Thymus (tissue), 14 donors: ENCODE measurements around the gene ZFHX3. TPM values are rescaled to one million over a fixed set of nuclear protein-coding genes. Genes with fewer than 3 reads are reported as not detected.
A peak's percentile ranks its signal among the peaks of the same experiment; 100 is the strongest.

ENCODE experiments used
- DNase-seq, 9 donors: peaks; one replicate each; pipeline ENCODE4 v3.0.0-alpha.2; 2013; ENCODE audit warnings: low spot score in 9 of 9, low read depth in 6 of 9, missing footprints in 1 of 9
- H3K27ac ChIP-seq, 2 donors: one replicate each; pipeline ENCODE4 v1.5.1; 2013; ENCODE audit warnings: control low read depth in 1 of 2, low read depth in 1 of 2, low read length in 1 of 2, mild to moderate bottlenecking in 1 of 2, moderate library complexity in 1 of 2
- H3K27me3 ChIP-seq, 2 donors: one replicate each; pipeline ENCODE4 v1.5.1; 2013; ENCODE audit warnings: low read length in 1 of 2; ENCODE audit not compliant: control insufficient read depth in 2 of 2, insufficient read depth in 1 of 2
- H3K36me3 ChIP-seq, 2 donors: one replicate each; pipeline ENCODE4 v1.5.1; 2013; ENCODE audit warnings: low read length in 1 of 2, mild to moderate bottlenecking in 1 of 2, moderate library complexity in 1 of 2; ENCODE audit not compliant: control insufficient read depth in 2 of 2, insufficient read depth in 2 of 2
- H3K4me1 ChIP-seq, 2 donors: one replicate each; pipeline ENCODE4 v1.5.1; 2013; ENCODE audit warnings: low read length in 2 of 2; ENCODE audit not compliant: control insufficient read depth in 2 of 2, insufficient read depth in 2 of 2
- H3K4me3 ChIP-seq, 2 donors: one replicate each; pipeline ENCODE4 v1.5.1; 2013; ENCODE audit warnings: low read length in 2 of 2, control low read depth in 1 of 2, mild to moderate bottlenecking in 1 of 2
- H3K9me3 ChIP-seq, 2 donors: one replicate each; pipeline ENCODE4 v1.5.1; 2013; ENCODE audit warnings: low read length in 1 of 2, mild to moderate bottlenecking in 1 of 2; ENCODE audit not compliant: control insufficient read depth in 2 of 2, insufficient read depth in 1 of 2
- WGBS: extraction: QIAGEN DNeasy Blood & Tissue Kit; methylation state at CpG from one replicate; pipeline ENCODE4 v1.1.7; 2013; 5-methylcytosine and 5-hydroxymethylcytosine counted together
- long read RNA-seq, 10 donors: transcript quantifications; one replicate each; lab custom pipeline, GENCODE V29; 2026
- polyA plus RNA-seq: library from polyadenylated mRNA; stranded (reverse); fragments of 200-250 nt; gene quantifications from one replicate; pipeline ENCODE4 v1.2.3, GENCODE V29; 2013
- total RNA-seq: library from RNA; stranded (reverse); fragments of 120-200 nt; gene quantifications from one replicate; pipeline ENCODE4 v1.2.4, GENCODE V29; 2013
- donor health status: healthy.

Gene ZFHX3
- total RNA-seq, result 0.90 TPM
- 1.9 TPM for polyA plus RNA-seq
- long read RNA-seq, donor 1, result 0 reads
- long read RNA-seq, donor 2, result 0 reads
- long read RNA-seq, donor 3, result 0 reads
- long read RNA-seq, donor 4, result 0 reads
- long read RNA-seq, donor 5, result 0 reads
- long read RNA-seq, donor 6, partial matches to known transcripts, result 12 of 12 reads
- long read RNA-seq, donor 6, other reads (novel, unspliced or antisense), result 0 of 12 reads
- long read RNA-seq, donor 7, result 0 reads
- long read RNA-seq, donor 8, result 0 reads
- long read RNA-seq, donor 9, result 0 reads
- long read RNA-seq, donor 10, result 0 reads

DNA sequence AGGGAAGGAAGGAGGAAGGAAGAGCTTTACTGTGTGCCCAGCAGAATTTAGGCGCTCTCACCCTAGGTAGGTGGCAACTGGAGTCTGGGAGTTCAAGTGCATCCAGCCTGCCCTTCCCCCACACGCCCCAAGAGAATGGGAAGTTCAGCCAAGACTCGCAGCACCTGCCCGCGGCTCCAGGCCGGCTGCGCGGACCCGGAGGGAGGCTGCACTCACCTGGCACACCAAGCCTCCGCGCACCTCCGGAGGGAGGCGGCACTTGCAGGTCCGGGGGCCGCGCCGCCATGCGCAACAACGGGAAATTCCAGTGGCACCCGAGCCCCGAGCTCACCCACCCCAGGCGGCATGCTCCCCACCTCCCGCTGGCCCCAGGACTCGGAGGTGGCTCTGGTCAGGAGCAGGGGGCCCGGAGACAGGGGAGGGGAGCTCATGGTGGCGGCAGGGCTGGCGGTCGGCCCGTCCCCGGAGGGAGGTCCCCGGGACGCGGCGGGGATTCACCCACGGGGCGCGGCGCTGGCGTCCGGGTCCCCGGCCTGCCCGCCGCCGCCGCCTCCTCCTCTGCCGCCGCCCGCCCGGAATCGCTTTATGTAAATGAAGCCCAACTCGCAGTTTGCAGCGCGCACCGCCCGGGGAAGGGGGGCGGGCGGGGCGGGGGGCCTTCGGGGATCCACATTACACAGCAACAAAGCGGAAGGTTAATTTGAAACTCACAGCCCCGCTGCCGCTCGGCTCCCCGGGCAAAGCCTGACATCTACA lies at the start of gene ZFHX3:
ZFHX3 (minus strand) TSS at position 593 of the 756 bp plus-strand sequence. CDS start 87,983 bp downstream, outside the sequence.
- H3K27ac ChIP-seq, result peak within 1 kb of the TSS in 1 of 2 donors; percentile 77
- WGBS, result 1% methylated on average over 64 of the region's 64 CpGs
- H3K4me3 ChIP-seq, result peak within 1 kb of the TSS; percentile 38 to 54
- H3K36me3 ChIP-seq, result no peaks in the 10 kb centered on the region
- no peaks in the 10 kb centered on the region for H3K9me3 ChIP-seq
- DNase-seq, result peak in 5 of 9 donors; percentile 21 to 69 (median 27)
- peaks cover 32 to 43% of the 10 kb centered on the region in 2 donors for H3K27me3 ChIP-seq
- peaks cover 3 to 22% of the 10 kb centered on the region in 2 donors for H3K4me1 ChIP-seq

DNA sequence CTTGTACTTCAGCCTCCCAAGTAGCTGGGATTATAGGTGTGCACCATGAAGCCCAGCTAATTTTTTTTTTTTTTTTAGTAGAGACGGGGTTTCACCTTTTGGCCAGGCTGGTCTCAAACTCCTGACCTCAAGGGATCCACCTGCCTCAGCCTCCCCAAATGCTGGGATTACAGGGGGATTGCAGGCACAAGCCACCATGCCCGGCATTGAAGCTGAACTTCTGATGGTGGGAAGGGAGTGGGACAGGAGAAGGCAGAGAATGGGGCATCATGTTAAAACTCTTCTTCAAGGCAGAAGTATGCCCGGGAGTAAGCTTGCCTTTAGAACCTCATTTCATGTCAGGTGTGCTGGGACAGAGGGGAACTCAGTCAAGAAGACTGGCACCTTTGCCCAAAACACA lies 48.6 kb upstream of the ZFHX3 start:
- H3K4me1 ChIP-seq, result peaks cover 0 to 8% of the 10 kb centered on the region in 2 donors
- no peak overlapping the region for H3K4me3 ChIP-seq
- no peaks in the 10 kb centered on the region for H3K36me3 ChIP-seq
- no peaks in the 10 kb centered on the region for H3K27me3 ChIP-seq
- no peaks in the 10 kb centered on the region for H3K9me3 ChIP-seq
- WGBS, result 93% methylated on average over 3 of the region's 3 CpGs
- H3K27ac ChIP-seq, result no peak overlapping the region
- no peak for DNase-seq

- Histone ChIP-seq H3K27me3 (no peaks in the 10 kb centered on the region), H3K27ac (no peak overlapping the region), H3K4me1 (peaks cover 0 to 8% of the 10 kb centered on the region in 2 donors), H3K4me3 (no peak overlapping the region), H3K9me3 (no peaks in the 10 kb centered on the region), H3K36me3 (no peaks in the 10 kb centered on the region)
- 76% methylated on average over 9 of the region's 9 CpGs for WGBS
- DNase-seq, result no peak
Measured at GRCh38 chr16:73095885-73096421, 48.0 kb upstream of the ZFHX3 start.

- H3K27ac ChIP-seq, result no peak overlapping the region
- no peaks in the 10 kb centered on the region for H3K27me3 ChIP-seq
- peaks cover 0 to 8% of the 10 kb centered on the region in 2 donors for H3K4me1 ChIP-seq
- H3K9me3 ChIP-seq, result no peaks in the 10 kb centered on the region
- no peak for DNase-seq
- no peak overlapping the region for H3K4me3 ChIP-seq
- no peaks in the 10 kb centered on the region for H3K36me3 ChIP-seq
- 93% methylated on average over 6 of the region's 6 CpGs for WGBS
Measured at GRCh38 chr16:73095142-73095820, 47.4 kb upstream of the ZFHX3 start.

DNA sequence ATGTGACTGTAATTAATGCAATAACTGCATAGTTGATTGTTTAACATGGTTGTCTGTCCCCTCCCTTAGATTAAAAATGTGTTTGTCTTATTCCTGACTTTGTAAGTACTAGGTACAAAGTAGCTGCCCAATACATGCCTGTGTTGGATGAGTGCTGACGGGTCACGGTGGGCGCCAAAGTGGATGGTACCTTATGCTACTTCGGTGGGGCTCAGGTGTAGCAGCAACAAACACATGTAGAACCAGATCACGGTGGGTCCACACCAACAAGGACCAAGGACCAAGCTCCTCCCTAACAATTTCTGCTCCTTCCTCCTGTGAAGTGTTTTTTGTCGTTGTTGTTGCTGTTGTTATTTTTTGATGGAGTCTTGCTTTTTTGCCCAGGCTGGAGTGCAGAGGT lies 46.4 kb upstream of the ZFHX3 start:
- DNase-seq, result no peak
- H3K4me3 ChIP-seq, result no peak overlapping the region
- WGBS, result 96% methylated on average over 6 of the region's 6 CpGs
- H3K4me1 ChIP-seq, result peaks cover 0 to 8% of the 10 kb centered on the region in 2 donors
- no peaks in the 10 kb centered on the region for H3K9me3 ChIP-seq
- H3K27ac ChIP-seq, result no peak overlapping the region
- no peaks in the 10 kb centered on the region for H3K27me3 ChIP-seq
- H3K36me3 ChIP-seq, result no peaks in the 10 kb centered on the region

- 97% methylated on average over 32 of the region's 32 CpGs for WGBS
- peaks cover 0 to 8% of the 10 kb centered on the region in 2 donors for H3K4me1 ChIP-seq
- H3K36me3 ChIP-seq, result no peaks in the 10 kb centered on the region
- H3K27ac ChIP-seq, result no peak overlapping the region
- no peak overlapping the region for H3K4me3 ChIP-seq
- no peaks in the 10 kb centered on the region for H3K9me3 ChIP-seq
- H3K27me3 ChIP-seq, result no peaks in the 10 kb centered on the region
- DNase-seq, result no peak
Measured at GRCh38 chr16:73093146-73094144, 45.5 kb upstream of the ZFHX3 start.

DNA sequence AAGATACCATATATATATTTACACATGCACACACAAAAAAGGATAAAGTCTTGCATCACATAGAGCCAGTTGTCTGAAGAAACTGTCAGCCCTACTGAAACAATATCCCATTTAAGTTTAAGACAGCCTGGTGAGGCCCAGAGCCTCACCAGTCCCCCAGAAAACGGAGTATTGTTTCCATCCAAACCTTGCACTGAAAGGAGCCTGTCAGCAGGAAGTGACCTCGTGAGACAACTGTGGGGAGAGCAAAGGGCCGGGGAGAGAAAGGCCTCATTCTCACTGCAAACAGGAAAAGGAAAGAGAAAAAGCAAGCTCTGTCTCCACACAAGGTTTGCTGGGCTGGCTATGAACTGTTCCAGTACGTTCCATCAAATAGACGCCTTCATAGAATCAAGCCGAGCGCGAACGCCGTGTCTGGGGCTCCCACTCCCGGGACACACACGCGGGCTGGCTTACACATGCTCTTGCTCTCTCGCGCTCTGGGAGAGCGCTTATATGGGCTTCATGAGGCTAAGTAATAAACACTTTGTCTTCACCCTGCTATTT lies 44.4 kb upstream of the ZFHX3 start:
- Histone ChIP-seq H3K9me3 (no peaks in the 10 kb centered on the region), H3K27ac (no peak overlapping the region), H3K4me1 (peaks cover 0 to 8% of the 10 kb centered on the region in 2 donors), H3K4me3 (no peak overlapping the region), H3K36me3 (no peaks in the 10 kb centered on the region), H3K27me3 (no peaks in the 10 kb centered on the region)
- WGBS, result 84% methylated on average over 16 of the region's 16 CpGs
- DNase-seq, result peak in 3 of 9 donors; percentile 3 to 25 (median 17)

DNA sequence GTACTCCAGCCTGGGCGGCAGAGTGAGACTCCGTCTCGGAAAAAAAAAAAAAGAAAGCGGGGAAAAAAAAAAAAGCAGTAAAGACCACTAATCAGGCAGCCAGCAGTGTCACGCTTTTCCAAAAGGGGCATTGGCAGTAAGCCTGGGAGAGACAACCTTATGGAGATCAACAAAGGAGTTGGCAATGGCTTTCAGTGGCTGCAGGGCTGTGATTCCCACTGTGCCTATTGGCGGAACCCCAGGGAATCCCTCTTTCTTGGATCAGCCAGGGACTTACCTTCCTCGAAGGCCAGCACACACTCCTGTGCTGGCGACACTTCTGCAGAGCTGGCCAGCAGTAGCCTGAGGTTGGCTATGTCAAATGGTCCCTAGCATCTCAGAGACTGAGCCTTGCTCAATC lies 43.2 kb upstream of the ZFHX3 start:
- Histone ChIP-seq H3K36me3 (no peaks in the 10 kb centered on the region), H3K9me3 (no peaks in the 10 kb centered on the region), H3K27ac (no peak overlapping the region), H3K4me1 (peaks cover 0 to 8% of the 10 kb centered on the region in 2 donors), H3K27me3 (no peaks in the 10 kb centered on the region), H3K4me3 (no peak overlapping the region)
- DNase-seq, result no peak
- WGBS, result 99% methylated on average over 8 of the region's 8 CpGs
